SK-MEL-5 (cell line): ENCODE results near the gene OLFM4. TPM values are rescaled to one million over a fixed set of nuclear protein-coding genes. Genes with fewer than 3 reads are reported as not detected.

Experiments used
- DNase-seq: peaks from one replicate; pipeline ENCODE4 v3.0.0-alpha.2; 2016; ENCODE audit warnings: low read depth, low spot score
- in situ Hi-C: cut with HindIII; loops from 2 replicates; pipeline ENCODE4 v1.10.0; 2016; ENCODE audit warnings: low sequenced_read_pairs, high pct_unique_total_duplicates, low pct_unique_long_range_greater_than_20kb
- total RNA-seq: library from RNA; depleted of rRNA; stranded (reverse); fragments of >200 nt; shearing (Covaris generic); gene quantifications from 2 replicates; pipeline ENCODE4 v1.2.3, GENCODE V29; 2014; rRNA removed

OLFM4 gene
- total RNA-seq, 1 experiment from 2014 or later = not detected

DNA sequence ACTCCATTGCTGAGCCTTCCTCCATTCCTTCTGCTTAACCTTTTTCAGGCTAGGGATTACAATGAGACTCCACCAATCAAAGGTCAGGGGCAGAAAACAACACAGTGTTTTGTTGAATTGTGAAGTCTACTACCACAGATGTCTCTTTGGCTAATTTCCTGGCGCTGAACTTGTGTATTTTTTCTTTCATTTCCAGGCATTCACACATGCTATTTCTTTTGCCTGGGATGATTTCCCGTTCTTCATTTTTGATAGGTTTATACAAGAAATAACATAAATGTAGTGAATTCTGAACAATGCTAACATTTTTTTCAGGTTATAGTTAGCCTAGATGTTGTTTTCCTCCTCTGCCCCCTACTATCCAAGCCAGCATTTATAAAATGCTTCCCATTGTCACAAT is 64.3 kb downstream of the OLFM4 start:
- DNase-seq = no peak

DNA sequence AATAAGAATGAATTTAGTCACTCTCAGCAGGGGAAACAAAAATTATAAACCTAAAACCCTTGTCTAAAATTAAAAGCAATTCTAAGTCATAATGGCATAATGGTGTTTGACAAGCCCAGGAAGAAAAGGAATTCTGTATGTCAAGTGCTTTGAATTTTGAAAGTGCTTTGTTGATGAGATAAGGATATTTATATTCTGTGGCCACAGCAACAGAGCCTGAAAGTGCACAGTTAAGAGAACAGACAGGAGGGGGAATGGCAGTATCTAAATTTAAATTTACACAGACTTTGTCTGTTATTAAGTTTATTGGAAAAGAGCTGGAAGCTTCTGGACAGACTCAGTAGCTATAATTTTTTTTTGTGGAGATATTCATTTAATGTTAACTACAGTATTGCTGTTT is 69.8 kb downstream of the OLFM4 start:
- DNase-seq = no peak
- in situ Hi-C loops = no loop called here

More for the DNA sequence above, 64.3 kb downstream of the OLFM4 start:
- in situ Hi-C loops = no loop called here

DNA sequence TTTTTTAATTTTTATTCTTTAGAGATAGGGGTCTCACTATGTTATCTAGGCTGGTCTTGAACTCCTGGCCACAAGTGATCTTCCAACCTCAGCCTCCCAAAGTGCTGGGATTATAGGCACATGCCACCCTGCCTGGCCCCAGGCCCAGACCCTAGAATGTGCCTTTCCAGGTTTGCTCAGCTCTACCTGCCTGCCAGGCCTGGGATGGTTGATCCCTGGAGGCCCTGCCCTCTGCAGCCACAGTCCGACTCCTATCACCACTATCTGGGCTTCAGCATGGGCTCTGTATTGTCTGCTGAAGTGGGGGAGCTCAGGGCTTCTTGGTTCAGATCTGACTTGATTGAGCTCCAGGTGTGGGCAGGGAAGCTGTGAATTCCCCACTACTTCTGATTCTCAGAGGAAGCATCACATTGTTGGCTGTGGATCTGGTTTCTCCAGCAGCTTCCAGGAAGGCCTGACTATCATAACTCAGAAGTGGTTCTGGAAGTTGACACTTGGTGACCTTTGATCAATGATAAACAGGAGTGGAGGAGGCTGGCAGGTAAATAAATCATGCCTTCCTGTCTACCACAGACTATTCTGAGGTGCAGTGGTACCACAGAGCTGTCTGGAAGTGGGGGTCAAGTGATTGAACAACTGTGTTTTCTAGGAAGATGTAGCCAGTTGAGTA is 71.9 kb downstream of the OLFM4 start:
- no peak for DNase-seq
- in situ Hi-C loops = no loop called here

Other genes with a start within 250 kb of the OLFM4 start
- gene PCDH8, start 180.2 kb upstream of the OLFM4 start, total RNA-seq = 0.11 TPM in 1 of 2 replicates, not detected in the other